Astrocyte (in vitro differentiated cells and primary cell): ENCODE measurements around the gene XRCC6.

Experiments
- EZH2 ChIP-seq: IDR thresholded peaks from 2 replicates; pipeline ENCODE4 v1.6.1; 2012; ENCODE audit warnings: mild to moderate bottlenecking, low read length, inconsistent platforms; ENCODE audit not compliant: insufficient read depth
- TF ChIP-seq, protein P1 (sequence below): IDR thresholded peaks from 2 replicates; pipeline ENCODE4 v1.5.1; 2011; ENCODE audit warnings: low read depth, mild to moderate bottlenecking, inconsistent platforms, low read length, moderate library complexity; ENCODE audit not compliant: insufficient read depth

DNA sequence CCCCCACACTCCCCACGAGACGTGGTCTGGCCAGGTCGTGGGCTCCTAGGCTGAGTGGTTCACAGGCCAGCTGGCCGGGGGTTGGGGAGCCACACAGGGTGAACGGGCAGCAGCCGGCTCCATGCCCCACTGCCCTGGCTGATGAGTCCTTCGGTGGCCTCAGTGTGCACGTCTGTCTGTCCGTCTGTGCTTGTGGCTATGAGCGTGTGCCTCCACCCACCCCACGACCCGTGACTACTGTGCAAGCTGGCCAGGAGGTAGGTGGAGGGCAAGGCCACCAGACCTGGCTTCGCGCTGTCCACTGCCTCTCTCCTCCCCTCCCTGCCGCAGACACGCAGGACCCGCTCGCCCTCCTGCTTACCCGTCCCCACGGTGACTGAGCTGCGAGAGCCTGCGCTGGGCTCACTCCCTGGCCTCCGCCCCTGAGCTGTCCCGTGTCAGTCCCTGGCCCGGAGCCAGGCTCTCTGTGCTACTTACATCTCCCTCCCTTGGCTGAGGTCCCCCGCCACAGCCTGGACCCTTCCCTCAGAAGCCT, 46.2 kb upstream of the XRCC6 start:
- TF ChIP-seq, protein P1, sequence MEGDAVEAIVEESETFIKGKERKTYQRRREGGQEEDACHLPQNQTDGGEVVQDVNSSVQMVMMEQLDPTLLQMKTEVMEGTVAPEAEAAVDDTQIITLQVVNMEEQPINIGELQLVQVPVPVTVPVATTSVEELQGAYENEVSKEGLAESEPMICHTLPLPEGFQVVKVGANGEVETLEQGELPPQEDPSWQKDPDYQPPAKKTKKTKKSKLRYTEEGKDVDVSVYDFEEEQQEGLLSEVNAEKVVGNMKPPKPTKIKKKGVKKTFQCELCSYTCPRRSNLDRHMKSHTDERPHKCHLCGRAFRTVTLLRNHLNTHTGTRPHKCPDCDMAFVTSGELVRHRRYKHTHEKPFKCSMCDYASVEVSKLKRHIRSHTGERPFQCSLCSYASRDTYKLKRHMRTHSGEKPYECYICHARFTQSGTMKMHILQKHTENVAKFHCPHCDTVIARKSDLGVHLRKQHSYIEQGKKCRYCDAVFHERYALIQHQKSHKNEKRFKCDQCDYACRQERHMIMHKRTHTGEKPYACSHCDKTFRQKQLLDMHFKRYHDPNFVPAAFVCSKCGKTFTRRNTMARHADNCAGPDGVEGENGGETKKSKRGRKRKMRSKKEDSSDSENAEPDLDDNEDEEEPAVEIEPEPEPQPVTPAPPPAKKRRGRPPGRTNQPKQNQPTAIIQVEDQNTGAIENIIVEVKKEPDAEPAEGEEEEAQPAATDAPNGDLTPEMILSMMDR = no peak
- TF ChIP-seq EZH2 = no peak
